Stomach smooth muscle (tissue), 2 donors: ENCODE measurements around the gene KCNQ5.
"Not testable (repeated sequence)": the region's sequence is repeated elsewhere in the genome, so short reads cannot be mapped to it uniquely, and the experiment has no call there.

Experiments
- H3K27ac ChIP-seq: one replicate; pipeline ENCODE4 v1.7.0; 2013; ENCODE audit warnings: mild to moderate bottlenecking, low read length, inconsistent platforms
- H3K27me3 ChIP-seq, 2 donors: one replicate each; pipeline ENCODE4 v1.7.0; 2013; ENCODE audit warnings: low read length in 2 of 2; ENCODE audit not compliant: insufficient read depth in 2 of 2, control insufficient read depth in 1 of 2
- H3K36me3 ChIP-seq, 2 donors: one replicate each; pipeline ENCODE4 v1.7.0; 2013; ENCODE audit warnings: low read length in 2 of 2; ENCODE audit not compliant: control insufficient read depth in 2 of 2, insufficient read depth in 2 of 2
- H3K4me1 ChIP-seq: one replicate; pipeline ENCODE4 v1.7.0; 2013; ENCODE audit warnings: low read length; ENCODE audit not compliant: control insufficient read depth, insufficient read depth
- H3K4me3 ChIP-seq, 2 donors: one replicate each; pipeline ENCODE4 v1.7.0; 2013; ENCODE audit warnings: low read length in 2 of 2
- H3K9ac ChIP-seq, 2 donors: one replicate each; pipeline ENCODE4 v1.7.0; 2013; ENCODE audit warnings: low read length in 2 of 2, mild to moderate bottlenecking in 1 of 2
- H3K9me3 ChIP-seq, 2 donors: one replicate each; pipeline ENCODE4 v1.7.0; 2013; ENCODE audit warnings: low read length in 2 of 2; ENCODE audit not compliant: control insufficient read depth in 2 of 2
- donor health status: healthy.
- donor health status: Pancreatic carcinoma.

KCNQ5 gene

DNA sequence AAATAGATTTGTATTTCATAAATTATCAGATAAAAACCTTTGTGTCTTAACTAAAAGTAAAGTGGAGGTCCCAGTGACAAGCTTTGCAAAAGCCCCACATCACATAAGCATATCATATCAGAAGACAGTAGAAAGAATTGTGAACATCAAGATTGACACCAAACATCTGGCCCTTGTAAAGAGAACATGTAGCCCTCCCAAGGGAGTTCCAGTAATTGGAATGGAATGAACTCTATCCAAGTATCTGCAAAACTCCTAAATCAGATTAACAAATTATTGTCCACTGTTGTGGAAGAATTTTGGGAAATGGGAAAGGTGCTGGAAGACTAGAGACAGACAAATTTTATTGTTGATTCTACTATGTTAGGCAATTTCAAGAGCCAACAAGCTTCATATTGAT, 268.8 kb downstream of the KCNQ5 start:
- Histone ChIP-seq H3K4me3 (no peak overlapping the region), H3K9me3 (no peaks in the 10 kb centered on the region), H3K27me3 (no peaks in the 10 kb centered on the region), H3K36me3 (no peaks in the 10 kb centered on the region), H3K4me1 (no peaks in the 10 kb centered on the region), H3K27ac (no peak overlapping the region), H3K9ac (no peak overlapping the region)

- Histone ChIP-seq H3K27ac (no peak overlapping the region), H3K36me3 (no peaks in the 10 kb centered on the region), H3K4me1 (no peaks in the 10 kb centered on the region), H3K9me3 (no peaks in the 10 kb centered on the region), H3K4me3 (no peak overlapping the region), H3K9ac (no peak overlapping the region), H3K27me3 (no peaks in the 10 kb centered on the region)
These were observed 271.0 kb downstream of the KCNQ5 start for GRCh38 chr6:72892901-72893300.

GRCh38 chr6:72894091-72894490, 272.2 kb downstream of the KCNQ5 start:
- H3K27me3 ChIP-seq = no peaks in the 10 kb centered on the region
- H3K4me1 ChIP-seq = no peaks in the 10 kb centered on the region
- H3K9me3 ChIP-seq = no peaks in the 10 kb centered on the region
- no peak overlapping the region for H3K9ac ChIP-seq
- H3K27ac ChIP-seq = no peak overlapping the region
- no peaks in the 10 kb centered on the region for H3K36me3 ChIP-seq
- H3K4me3 ChIP-seq = no peak overlapping the region

GRCh38 chr6:72898313-72898712, 276.4 kb downstream of the KCNQ5 start:
- H3K4me3 ChIP-seq, H3K36me3 ChIP-seq, H3K4me1 ChIP-seq, H3K9ac ChIP-seq, H3K27me3 ChIP-seq, H3K9me3 ChIP-seq, H3K27ac ChIP-seq: not testable (repeated sequence)

DNA sequence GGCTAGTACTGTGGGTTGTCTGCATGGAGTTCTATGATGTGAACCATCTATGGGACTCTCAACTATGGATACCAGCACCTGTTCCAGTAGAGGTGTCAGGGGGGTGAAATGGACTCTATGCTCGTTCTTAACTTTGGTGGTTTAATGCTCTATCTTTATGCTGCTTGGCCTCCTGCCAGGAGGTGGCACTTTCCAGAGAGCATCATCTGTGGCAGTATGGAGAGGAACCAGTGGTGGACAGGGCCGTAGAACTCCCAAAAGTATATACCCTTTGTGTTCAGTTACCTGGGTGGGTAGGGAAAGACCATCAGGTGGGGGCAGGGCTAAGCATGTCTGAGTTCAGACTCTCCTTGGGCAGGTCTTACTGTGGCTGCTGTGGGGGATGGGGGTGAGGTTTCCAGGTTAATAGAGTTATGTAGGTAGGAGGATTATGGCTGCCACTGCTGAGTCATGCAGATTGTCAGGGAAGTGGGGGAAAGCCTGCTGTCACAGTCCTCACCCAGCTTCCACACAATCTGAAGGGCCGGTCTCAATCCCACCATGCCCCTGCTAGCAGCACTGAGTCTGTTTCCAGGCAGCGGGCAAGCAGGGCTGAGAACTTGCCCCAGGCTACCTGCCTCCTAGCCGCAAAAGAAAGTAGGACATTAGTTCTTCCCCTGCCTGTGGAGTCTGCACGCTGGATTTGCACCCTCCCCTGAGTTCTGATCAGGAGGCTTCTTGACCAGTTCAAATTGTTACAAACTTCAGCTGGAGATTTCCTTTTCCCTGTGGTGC, 284.0 kb downstream of the KCNQ5 start:
- no peaks in the 10 kb centered on the region for H3K36me3 ChIP-seq
- H3K27me3 ChIP-seq = no peaks in the 10 kb centered on the region
- no peaks in the 10 kb centered on the region for H3K9me3 ChIP-seq
- no peak overlapping the region for H3K4me3 ChIP-seq
- H3K9ac ChIP-seq = no peak overlapping the region
- H3K4me1 ChIP-seq = no peaks in the 10 kb centered on the region
- no peak overlapping the region for H3K27ac ChIP-seq

DNA sequence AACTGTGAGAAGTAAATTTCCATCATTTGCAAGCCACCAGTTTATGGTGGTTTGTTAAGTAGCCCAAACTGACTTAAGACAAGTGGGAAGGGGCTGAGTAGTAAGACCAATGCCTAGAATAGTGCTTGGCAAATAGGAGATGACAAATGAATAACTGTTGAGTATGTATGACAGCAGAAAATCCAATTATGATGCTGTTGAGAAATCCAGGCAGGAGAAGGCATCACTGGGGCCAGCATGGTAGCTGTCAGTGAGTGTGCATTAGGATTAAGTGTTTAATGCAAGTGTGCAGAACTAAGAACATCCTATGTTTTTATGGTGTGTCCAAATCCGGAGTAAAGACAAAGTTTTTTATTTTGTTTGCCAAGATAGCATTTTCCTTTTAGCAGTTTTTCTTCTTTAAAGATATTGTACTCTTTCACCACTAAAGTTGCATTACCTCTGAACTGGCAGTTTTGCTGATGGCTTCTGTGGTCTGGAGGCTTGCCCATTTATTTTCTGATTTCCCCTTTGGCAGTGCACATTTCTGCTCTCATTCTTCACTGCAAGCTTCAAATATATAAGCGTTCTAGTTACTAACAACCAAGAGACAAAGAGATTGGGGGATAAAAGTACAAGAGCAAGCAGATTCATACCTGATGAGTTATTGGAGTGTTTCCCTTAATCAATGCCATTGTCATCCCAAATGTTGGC, 289.7 kb downstream of the KCNQ5 start:
- Histone ChIP-seq H3K9me3 (no peaks in the 10 kb centered on the region), H3K27ac (no peak overlapping the region), H3K27me3 (no peaks in the 10 kb centered on the region), H3K4me3 (no peak overlapping the region), H3K9ac (no peak overlapping the region), H3K36me3 (no peaks in the 10 kb centered on the region), H3K4me1 (no peaks in the 10 kb centered on the region)

DNA sequence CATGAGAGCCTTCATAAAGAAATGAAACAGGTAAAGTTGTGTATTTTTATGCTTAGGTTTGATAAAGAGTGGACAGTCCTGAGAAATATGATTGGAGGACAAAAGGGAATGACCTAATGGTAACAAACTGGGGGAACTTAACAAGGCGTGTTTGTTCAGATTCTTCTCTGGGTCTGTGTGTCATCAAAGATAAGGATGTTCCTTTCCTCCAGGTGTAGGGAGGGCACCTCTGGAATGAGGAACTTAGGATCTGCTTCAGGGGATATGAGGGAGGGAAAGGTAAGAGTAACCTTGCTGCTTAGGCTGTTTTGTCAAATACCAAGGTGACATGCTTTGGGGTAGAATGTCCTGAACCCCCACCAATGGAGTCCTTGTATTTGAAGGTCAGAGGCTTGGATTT, 291.9 kb downstream of the KCNQ5 start:
- Histone ChIP-seq H3K4me3 (no peak overlapping the region), H3K27ac (no peak overlapping the region), H3K36me3 (no peaks in the 10 kb centered on the region)

GRCh38 chr6:72916298-72916697, 294.4 kb downstream of the KCNQ5 start:
- no peak overlapping the region for H3K4me3 ChIP-seq
- H3K36me3 ChIP-seq = no peaks in the 10 kb centered on the region
- H3K9me3 ChIP-seq = no peaks in the 10 kb centered on the region
- H3K4me1 ChIP-seq = no peaks in the 10 kb centered on the region
- no peak overlapping the region for H3K9ac ChIP-seq
- H3K27ac ChIP-seq = no peak overlapping the region
- H3K27me3 ChIP-seq = no peaks in the 10 kb centered on the region

More for the DNA sequence above, 291.9 kb downstream of the KCNQ5 start:
- no peaks in the 10 kb centered on the region for H3K27me3 ChIP-seq
- H3K9me3 ChIP-seq = no peaks in the 10 kb centered on the region
- no peak overlapping the region for H3K9ac ChIP-seq
- no peaks in the 10 kb centered on the region for H3K4me1 ChIP-seq

- H3K9ac ChIP-seq = no peak overlapping the region
- no peaks in the 10 kb centered on the region for H3K36me3 ChIP-seq
- H3K9me3 ChIP-seq = no peaks in the 10 kb centered on the region
- H3K4me1 ChIP-seq = no peaks in the 10 kb centered on the region
- no peak overlapping the region for H3K27ac ChIP-seq
- no peak overlapping the region for H3K4me3 ChIP-seq
- H3K27me3 ChIP-seq = no peaks in the 10 kb centered on the region
These were observed 295.0 kb downstream of the KCNQ5 start for GRCh38 chr6:72916906-72917305.

GRCh38 chr6:72922401-72922800, 300.5 kb downstream of the KCNQ5 start:
- no peaks in the 10 kb centered on the region for H3K36me3 ChIP-seq
- H3K27me3 ChIP-seq = no peaks in the 10 kb centered on the region
- H3K27ac ChIP-seq = no peak overlapping the region
- H3K9me3 ChIP-seq = no peaks in the 10 kb centered on the region
- H3K9ac ChIP-seq = no peak overlapping the region
- H3K4me1 ChIP-seq = no peaks in the 10 kb centered on the region
- H3K4me3 ChIP-seq = no peak overlapping the region

- H3K36me3 ChIP-seq = no peaks in the 10 kb centered on the region
- H3K27ac ChIP-seq = no peak overlapping the region
- no peaks in the 10 kb centered on the region for H3K27me3 ChIP-seq
- no peak overlapping the region for H3K4me3 ChIP-seq
- no peaks in the 10 kb centered on the region for H3K4me1 ChIP-seq
- no peaks in the 10 kb centered on the region for H3K9me3 ChIP-seq
- no peak overlapping the region for H3K9ac ChIP-seq
These were observed 303.3 kb downstream of the KCNQ5 start for GRCh38 chr6:72925136-72925535.
